Panc1 (cell line): ENCODE measurements around the gene TGFB3.

Experiments used
- CTCF ChIP-seq: fragments of 450-650 bp; IDR thresholded peaks from 2 replicates; pipeline ENCODE4 v1.5.1; 2017; ENCODE audit warnings: mild to moderate bottlenecking
- REST ChIP-seq, 2 experiments: IDR thresholded peaks; 2 replicates each; pipeline ENCODE4 v1.6.1; 2011 to 2012; ENCODE audit warnings: low read depth in 2 of 2, control low read depth in 1 of 2, low read length in 1 of 2, mild to moderate bottlenecking in 1 of 2, moderate library complexity in 1 of 2; ENCODE audit not compliant: insufficient read depth in 1 of 2

GRCh38 chr14:75972801-75973421 lies 8.9 kb downstream of the TGFB3 start:
- TF ChIP-seq REST (IDR thresholded peaks at IDR 0.05; ENCODE audit: insufficient read depth in 1 of 2, low read depth in 2 of 2, low read length in 1 of 2): no peak
- no peak for TF ChIP-seq CTCF
